Activated CD4-positive, alpha-beta memory T cell treated with anti-CD3 and anti-CD28 coated beads, Interleukin-2, amount 10 ng/mL, durations not matched to agents 7 days and 5 days (primary cell): ENCODE results near the gene ZNF346. TPM values are rescaled to one million over a fixed set of nuclear protein-coding genes. Genes with fewer than 3 reads are reported as not detected.

Experiments used
- CTCF ChIA-PET: fragments of 350-600 bp; sonication (Branson Sonifier 250); formaldehyde crosslinking; loops from one replicate; lab custom pipeline; 2021; ENCODE audit warnings: antibody characterized with exemption, inconsistent platforms; lab: Charles Lee
- POLR2A ChIA-PET: fragments of 350-600 bp; sonication (Branson Sonifier 250); formaldehyde crosslinking; loops from one replicate; lab custom pipeline; 2021; ENCODE audit warnings: antibody characterized with exemption; lab: Charles Lee
- DNase-seq: peaks from one replicate; pipeline ENCODE4 v3.0.0-alpha.2; 2020
- H3K27ac Mint-ChIP-seq: one replicate; pipeline ENCODE4 v1.8.0; 2021; ENCODE audit warnings: mild to moderate bottlenecking, mixed read lengths
- H3K27me3 Mint-ChIP-seq: one replicate; pipeline ENCODE4 v1.8.0; 2021; ENCODE audit warnings: mixed read lengths
- H3K36me3 Mint-ChIP-seq: one replicate; pipeline ENCODE4 v1.8.0; 2021; ENCODE audit warnings: low read depth, mixed read lengths
- H3K4me1 Mint-ChIP-seq: one replicate; pipeline ENCODE4 v1.8.0; 2021; ENCODE audit warnings: mixed read lengths
- H3K4me3 Mint-ChIP-seq: one replicate; pipeline ENCODE4 v1.8.0; 2021; ENCODE audit warnings: mild to moderate bottlenecking, mixed read lengths
- H3K9me3 Mint-ChIP-seq: one replicate; pipeline ENCODE4 v1.8.0; 2021; ENCODE audit warnings: mixed read lengths
- total RNA-seq, 2 experiments: library from RNA; stranded (reverse); gene quantifications; one replicate each; pipeline ENCODE4 v1.2.3, GENCODE V29; 2021

Gene ZNF346
- total RNA-seq, 2 experiments from 2014 or later: 19.5 to 27.2 TPM

DNA sequence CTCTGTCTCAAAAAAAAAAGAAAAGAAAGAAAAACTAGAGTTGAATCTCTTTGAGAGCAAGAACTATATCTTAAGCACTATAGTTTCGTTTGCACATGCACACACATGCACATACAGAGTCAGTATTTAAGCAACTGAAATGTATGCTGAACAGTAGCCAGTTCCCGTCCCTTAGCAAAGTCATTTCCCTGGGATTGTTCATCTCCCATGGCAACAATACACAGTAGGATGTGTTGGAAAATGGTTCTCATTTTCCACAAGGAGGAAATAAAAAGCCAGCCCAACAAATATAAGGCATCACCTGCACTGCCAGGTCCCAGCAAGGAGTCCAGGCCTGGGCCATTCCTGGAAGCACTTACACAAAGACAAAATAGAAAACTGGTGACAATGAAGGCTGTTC, 4.2 kb upstream of the ZNF346 start:
- POLR2A ChIA-PET: no interaction called here
- Mint-ChIP-seq H3K27me3 (no peaks in the 10 kb centered on the region), H3K36me3 (peaks cover 3% of the 10 kb centered on the region), H3K27ac (no peak overlapping the region), H3K9me3 (no peaks in the 10 kb centered on the region), H3K4me3 (no peak overlapping the region), H3K4me1 (peaks cover 18% of the 10 kb centered on the region)
- DNase-seq: no peak
- CTCF ChIA-PET: interaction anchor here (1.4 kb wide), 1 partner anchor 54 kb away, joined by 3 read pairs; no protein-coding TSS in a partner anchor

DNA sequence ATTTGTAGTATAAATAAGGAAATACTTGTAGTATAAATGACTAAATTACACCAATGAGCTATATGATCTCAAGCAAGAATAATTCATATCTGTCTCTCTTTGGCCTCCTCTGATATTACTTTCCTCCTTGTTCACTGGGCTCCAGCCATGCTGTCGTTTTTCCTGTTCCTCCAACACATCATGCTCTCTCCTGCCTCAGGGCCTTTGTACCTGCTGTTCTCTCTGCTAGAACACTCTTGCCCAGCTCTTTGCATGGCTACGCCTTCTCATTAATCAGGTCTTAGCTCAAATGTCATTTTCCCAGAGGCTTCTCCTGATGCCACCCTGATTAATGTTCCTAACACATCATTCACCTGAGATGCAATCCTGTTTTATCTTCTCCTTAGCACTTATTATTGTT, 2.5 kb upstream of the ZNF346 start:
- CTCF ChIA-PET: interaction anchor here (0.6 to 2.6 kb wide), 6 partner anchors 9 to 1441 kb away, joined by 3 to 16 read pairs (median 4); partner anchors contain the start of gene UIMC1
- no peaks in the 10 kb centered on the region for H3K27me3 Mint-ChIP-seq
- H3K4me1 Mint-ChIP-seq: peaks cover 31% of the 10 kb centered on the region
- H3K36me3 Mint-ChIP-seq: peaks cover 11% of the 10 kb centered on the region
- no peak for DNase-seq
- H3K27ac Mint-ChIP-seq: no peak overlapping the region
- H3K4me3 Mint-ChIP-seq: no peak overlapping the region
- H3K9me3 Mint-ChIP-seq: no peaks in the 10 kb centered on the region
- POLR2A ChIA-PET: interaction anchor here (5.2 kb wide), 1 partner anchor 13 kb away, joined by 76 read pairs; the partner anchor contains the start of gene UIMC1

DNA sequence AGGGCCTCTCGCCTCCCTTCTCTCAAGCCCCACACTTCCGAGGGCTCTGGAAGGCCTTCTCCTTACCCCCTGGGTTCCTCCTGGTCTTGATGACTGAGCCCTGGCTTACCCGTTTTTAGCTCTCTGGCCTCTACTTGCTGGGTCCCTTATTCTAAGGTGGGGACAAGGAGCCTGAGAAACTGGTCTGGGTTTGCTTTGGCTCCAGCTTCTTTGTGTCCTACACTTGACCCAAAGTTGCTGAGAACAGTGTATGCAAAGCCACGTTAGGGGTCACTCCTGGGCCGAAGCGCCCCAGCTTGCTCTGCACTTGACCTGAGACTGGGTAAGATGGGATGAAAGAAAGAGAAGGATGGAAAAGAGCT, 788 bp downstream of the ZNF346 start:
- Mint-ChIP-seq H3K27ac (peak overlapping the region; percentile 88), H3K9me3 (no peaks in the 10 kb centered on the region), H3K36me3 (peaks cover 29% of the 10 kb centered on the region), H3K4me3 (peak overlapping the region; percentile 98), H3K27me3 (no peaks in the 10 kb centered on the region), H3K4me1 (peaks cover 38% of the 10 kb centered on the region)
- DNase-seq: peak; percentile 20
- ChIA-PET POLR2A (interaction anchor here (0.7 to 5.2 kb wide), 6 partner anchors 10 to 289 kb away, joined by 3 to 76 read pairs (median 6); partner anchors contain the start of genes NSD1 and UIMC1), CTCF (interaction anchor here (1.4 to 1.5 kb wide), 2 partner anchors 17 to 287 kb away, joined by 3 to 7 read pairs; partner anchors contain the start of gene UIMC1)

DNA sequence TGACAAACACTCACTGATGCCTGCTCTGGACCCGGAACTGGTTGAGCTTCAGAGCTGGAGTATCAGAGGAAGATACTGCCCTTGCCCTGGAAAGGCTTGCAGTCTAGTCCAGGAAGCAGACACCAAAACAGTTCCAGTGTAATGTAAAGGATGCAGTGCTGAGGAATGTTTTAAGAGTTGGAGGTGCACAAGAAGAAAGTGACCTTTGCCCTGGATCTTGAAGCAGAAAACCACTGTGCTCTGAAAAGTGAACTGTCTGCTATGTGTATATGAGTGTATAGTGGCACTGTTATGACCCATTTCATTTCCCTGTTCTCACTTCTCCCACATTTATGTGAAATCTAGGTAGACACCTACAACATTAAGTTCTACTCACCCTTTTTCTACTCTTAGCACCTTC, 2.1 kb downstream of the ZNF346 start:
- no peaks in the 10 kb centered on the region for H3K27me3 Mint-ChIP-seq
- H3K4me1 Mint-ChIP-seq: peaks cover 38% of the 10 kb centered on the region
- peaks cover 38% of the 10 kb centered on the region for H3K36me3 Mint-ChIP-seq
- CTCF ChIA-PET: interaction anchor here (1.4 kb wide), 2 partner anchors 18 to 364 kb away, joined by 4 to 7 read pairs; partner anchors contain the start of gene UIMC1
- peak overlapping the region; percentile 7 for H3K4me3 Mint-ChIP-seq
- DNase-seq: no peak
- H3K27ac Mint-ChIP-seq: no peak overlapping the region
- POLR2A ChIA-PET: no interaction called here
- H3K9me3 Mint-ChIP-seq: peaks cover 3% of the 10 kb centered on the region

DNA sequence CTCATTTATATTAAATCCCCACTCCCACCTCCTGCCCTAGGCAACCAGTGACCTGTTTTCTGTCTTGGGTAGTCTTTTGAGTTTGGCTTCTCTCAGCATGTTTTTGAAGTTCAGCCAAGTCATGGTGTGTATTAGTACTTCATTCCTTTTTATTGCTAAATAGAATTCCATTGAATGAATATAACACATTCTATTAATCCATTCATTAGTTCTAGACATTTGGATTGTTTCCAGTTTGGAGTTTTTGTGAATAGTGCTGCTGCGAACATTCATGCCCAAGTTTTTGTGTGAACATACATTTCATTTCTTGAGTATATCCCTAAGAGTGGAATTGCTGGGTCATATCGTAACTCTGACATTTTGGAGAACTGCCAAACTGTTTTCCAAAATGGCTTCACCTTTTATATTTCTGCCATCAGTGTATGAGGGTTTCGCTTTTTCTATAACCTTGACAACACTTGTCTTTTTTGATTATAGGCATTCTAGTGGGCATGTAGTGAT, 2.7 kb downstream of the ZNF346 start:
- Mint-ChIP-seq H3K4me1 (peaks cover 38% of the 10 kb centered on the region), H3K27me3 (no peaks in the 10 kb centered on the region), H3K27ac (no peak overlapping the region), H3K9me3 (peaks cover 3% of the 10 kb centered on the region), H3K4me3 (no peak overlapping the region), H3K36me3 (peaks cover 44% of the 10 kb centered on the region)
- CTCF ChIA-PET: interaction anchor here (1.4 kb wide), 1 partner anchor 364 kb away, joined by 4 read pairs; no protein-coding TSS in a partner anchor
- POLR2A ChIA-PET: no interaction called here
- DNase-seq: no peak

DNA sequence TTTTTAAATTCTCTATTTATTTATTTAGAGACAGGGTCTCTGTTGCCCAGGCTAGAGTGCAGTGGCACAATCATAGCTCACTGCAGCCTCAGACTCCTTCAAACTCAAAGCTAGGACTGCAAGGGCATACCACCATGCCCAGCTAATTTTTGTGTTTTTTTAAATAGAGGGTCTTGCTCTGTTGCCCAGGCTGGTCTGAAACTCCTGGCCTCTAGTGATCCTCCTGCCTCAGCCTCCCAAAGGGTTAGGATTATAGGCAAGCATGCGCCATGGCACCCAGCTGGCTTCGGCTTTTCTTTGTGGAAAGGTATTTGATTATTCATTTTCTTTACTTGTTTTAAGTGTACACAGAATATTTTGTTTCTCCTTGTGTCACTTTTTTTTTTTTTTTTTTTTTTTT, 5.2 kb downstream of the ZNF346 start:
- peaks cover 25% of the 10 kb centered on the region for H3K4me1 Mint-ChIP-seq

DNA sequence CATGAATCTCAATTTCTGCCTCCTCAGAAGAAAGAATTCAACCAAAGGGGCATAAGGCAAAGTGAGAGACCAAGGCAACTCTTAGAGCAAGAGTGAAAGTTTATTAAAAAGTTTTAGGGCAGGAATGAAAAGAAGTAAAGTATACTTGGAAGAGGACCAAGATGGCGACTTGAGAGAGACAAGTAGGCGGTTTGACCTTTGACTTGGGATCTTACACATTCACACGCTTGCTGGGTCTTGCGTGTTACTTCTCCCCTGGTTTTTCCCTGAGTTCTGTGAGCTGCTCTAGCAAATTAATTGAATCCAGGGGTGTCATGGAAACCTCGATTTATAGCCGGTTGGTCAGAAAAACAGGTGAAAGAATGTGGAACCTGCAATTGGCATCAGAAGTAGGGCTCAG, 7.0 kb downstream of the ZNF346 start:
- no peaks in the 10 kb centered on the region for H3K27me3 Mint-ChIP-seq
- H3K4me3 Mint-ChIP-seq: no peak overlapping the region
- no peak overlapping the region for H3K27ac Mint-ChIP-seq
- peaks cover 51% of the 10 kb centered on the region for H3K36me3 Mint-ChIP-seq
- peaks cover 16% of the 10 kb centered on the region for H3K4me1 Mint-ChIP-seq
- peaks cover 3% of the 10 kb centered on the region for H3K9me3 Mint-ChIP-seq
- ChIA-PET CTCF (no interaction called here), POLR2A (no interaction called here)
- DNase-seq: no peak

More for the DNA sequence above, 5.2 kb downstream of the ZNF346 start:
- Mint-ChIP-seq H3K4me3 (no peak overlapping the region), H3K9me3 (peaks cover 3% of the 10 kb centered on the region), H3K36me3 (peaks cover 51% of the 10 kb centered on the region), H3K27ac (no peak overlapping the region), H3K27me3 (no peaks in the 10 kb centered on the region)
- CTCF ChIA-PET: interaction anchor here (0.8 to 2.0 kb wide), 3 partner anchors 12 to 367 kb away, joined by 3 to 13 read pairs (median 3); no protein-coding TSS in a partner anchor
- POLR2A ChIA-PET: no interaction called here
- no peak for DNase-seq

DNA sequence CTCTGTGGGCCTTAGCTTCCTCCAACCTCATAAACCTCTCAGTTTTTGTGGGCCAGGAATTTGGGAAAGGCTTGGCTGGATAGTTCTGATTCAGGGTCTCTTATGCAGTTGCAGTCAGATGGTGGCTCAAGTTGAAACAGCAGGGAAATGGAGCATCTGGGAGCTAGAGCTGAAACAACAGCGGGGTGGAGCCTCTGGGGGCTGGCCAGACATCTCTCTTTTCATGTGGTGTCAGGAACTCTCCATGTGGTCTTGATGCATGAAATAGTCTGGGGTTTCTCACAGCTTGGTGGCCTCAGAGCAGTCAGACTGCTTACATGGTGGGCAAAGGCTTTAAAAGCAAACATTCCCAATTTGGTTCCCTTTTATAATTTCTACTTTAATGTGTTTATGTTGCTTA, 13.5 kb downstream of the ZNF346 start:
- Mint-ChIP-seq H3K27me3 (no peaks in the 10 kb centered on the region), H3K27ac (no peak overlapping the region), H3K9me3 (no peaks in the 10 kb centered on the region), H3K36me3 (peaks cover 18% of the 10 kb centered on the region), H3K4me3 (no peak overlapping the region), H3K4me1 (peaks cover 12% of the 10 kb centered on the region)
- POLR2A ChIA-PET: no interaction called here
- DNase-seq: no peak
- CTCF ChIA-PET: no interaction called here

DNA sequence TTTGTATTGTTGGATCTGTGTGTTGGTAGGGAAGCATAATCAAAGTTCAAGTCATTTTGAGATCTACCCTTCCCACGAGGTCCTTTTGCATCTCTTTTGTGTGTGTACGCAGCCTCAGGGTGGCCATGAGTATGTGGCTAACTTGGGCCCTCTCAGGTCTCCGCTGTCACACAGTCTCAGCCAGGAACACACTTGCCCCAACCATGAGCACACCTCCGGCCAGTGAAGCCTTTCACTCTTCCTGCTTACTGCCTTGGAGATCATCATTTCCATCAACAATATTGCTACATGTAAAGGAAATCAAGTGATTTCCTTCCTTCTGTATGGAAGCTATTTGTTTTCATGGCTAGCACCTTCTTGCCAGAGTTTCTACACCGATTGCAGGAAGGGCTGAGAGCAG, 13.9 kb downstream of the ZNF346 start:
- DNase-seq: no peak
- Mint-ChIP-seq H3K4me1 (peaks cover 10% of the 10 kb centered on the region), H3K27me3 (no peaks in the 10 kb centered on the region), H3K36me3 (peaks cover 19% of the 10 kb centered on the region), H3K9me3 (no peaks in the 10 kb centered on the region), H3K27ac (no peak overlapping the region), H3K4me3 (no peak overlapping the region)
- ChIA-PET POLR2A (no interaction called here), CTCF (no interaction called here)

DNA sequence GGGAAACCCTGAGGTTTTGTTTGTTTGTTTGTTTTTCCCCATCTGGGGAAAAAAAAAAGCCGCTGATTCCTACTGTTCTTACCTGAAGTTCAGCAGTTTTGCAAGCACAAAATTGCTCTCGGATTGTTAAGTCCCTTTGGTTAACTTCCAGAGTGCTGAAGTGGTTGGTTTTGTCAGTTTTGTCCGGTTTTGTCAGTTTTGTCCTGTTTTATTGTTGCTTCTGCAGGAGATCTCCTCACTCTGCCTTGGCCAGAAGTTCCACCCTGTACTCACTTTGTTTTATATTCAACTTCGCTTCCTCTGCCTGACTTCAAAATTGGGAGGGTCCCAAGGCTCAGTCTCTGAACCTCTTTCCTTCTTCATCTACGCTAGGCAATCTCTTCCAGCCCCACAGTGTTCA, 14.4 kb downstream of the ZNF346 start:
- ChIA-PET CTCF (interaction anchor here (1.3 kb wide), 1 partner anchor 34 kb away, joined by 3 read pairs; no protein-coding TSS in a partner anchor), POLR2A (no interaction called here)
- Mint-ChIP-seq H3K27me3 (no peaks in the 10 kb centered on the region), H3K4me1 (peaks cover 8% of the 10 kb centered on the region), H3K36me3 (peaks cover 21% of the 10 kb centered on the region), H3K27ac (no peak overlapping the region), H3K4me3 (no peak overlapping the region), H3K9me3 (no peaks in the 10 kb centered on the region)
- no peak for DNase-seq

DNA sequence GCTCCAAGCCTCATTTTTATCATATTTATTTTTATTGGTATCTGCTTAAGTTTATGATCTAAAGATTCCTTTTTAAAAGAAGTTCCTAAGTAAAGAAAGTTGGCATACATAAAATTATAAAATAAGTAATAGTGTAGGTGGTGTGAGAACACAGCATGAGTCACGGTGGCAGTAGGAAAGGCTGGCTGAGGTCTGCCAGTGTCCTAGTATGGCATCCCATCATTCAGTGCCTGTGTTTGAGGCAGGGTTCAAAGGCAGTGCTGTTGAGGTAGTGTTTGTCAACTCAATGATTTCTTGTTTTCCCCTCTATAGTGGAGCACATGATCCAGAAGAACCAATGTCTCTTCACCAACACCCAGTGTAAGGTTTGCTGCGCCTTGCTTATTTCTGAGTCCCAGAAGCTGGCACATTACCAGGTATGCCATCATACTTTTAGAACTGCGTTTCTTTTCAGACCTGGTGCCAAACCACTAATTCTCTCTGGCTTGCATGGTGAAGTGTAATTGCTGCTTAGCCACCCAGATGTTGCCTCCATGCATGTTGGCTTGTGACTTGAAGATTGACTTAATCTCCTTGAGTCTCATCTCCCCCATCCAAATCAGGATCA, 18.4 kb downstream of the ZNF346 start:
- H3K27ac Mint-ChIP-seq: no peak overlapping the region
- H3K4me3 Mint-ChIP-seq: no peak overlapping the region
- peaks cover 41% of the 10 kb centered on the region for H3K36me3 Mint-ChIP-seq
- no peak for DNase-seq
- CTCF ChIA-PET: no interaction called here
- no peaks in the 10 kb centered on the region for H3K27me3 Mint-ChIP-seq
- POLR2A ChIA-PET: no interaction called here
- no peaks in the 10 kb centered on the region for H3K9me3 Mint-ChIP-seq
- H3K4me1 Mint-ChIP-seq: peaks cover 7% of the 10 kb centered on the region

DNA sequence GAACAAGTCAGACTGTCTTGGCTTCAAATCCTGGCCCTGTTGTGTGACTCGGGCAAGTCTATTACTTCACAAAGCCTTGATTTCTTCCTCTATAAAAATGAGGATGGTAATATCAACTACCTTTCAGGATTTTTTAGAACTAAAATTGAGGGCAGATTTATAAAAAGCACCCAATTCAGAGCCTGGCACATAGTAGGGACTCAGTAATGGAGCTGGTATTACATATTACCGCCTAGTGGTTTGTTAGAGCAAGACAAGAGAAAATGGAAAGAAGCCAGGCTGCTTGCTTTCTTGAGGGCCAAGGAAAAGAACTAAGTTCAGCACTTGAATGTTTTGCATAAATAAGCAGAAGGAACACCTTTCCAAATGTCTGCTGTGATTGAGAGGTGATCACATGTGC, 19.4 kb downstream of the ZNF346 start:
- Mint-ChIP-seq H3K27me3 (no peaks in the 10 kb centered on the region), H3K4me3 (no peak overlapping the region), H3K27ac (no peak overlapping the region), H3K4me1 (no peaks in the 10 kb centered on the region), H3K9me3 (no peaks in the 10 kb centered on the region), H3K36me3 (peaks cover 36% of the 10 kb centered on the region)
- no peak for DNase-seq
- ChIA-PET POLR2A (no interaction called here), CTCF (no interaction called here)

DNA sequence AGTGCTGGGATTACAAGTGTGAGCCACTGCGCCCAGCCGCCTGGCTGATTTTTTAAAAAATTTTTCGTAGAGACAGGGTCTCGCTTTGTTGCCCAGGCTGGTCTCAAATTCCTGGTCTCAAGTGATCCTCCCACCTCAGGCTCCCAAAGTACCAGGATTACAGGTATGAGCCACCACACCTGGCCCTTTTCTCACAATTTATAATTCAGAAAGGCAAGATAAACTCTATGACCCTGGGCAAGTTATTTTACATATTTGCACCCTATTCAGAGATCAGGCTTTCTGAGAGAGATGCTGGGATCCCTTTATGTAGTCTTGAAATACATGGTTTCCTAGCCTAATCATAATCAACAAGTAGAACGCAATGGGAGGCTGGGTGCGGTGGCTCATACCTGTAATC, 20.6 kb downstream of the ZNF346 start:
- POLR2A ChIA-PET: no interaction called here

More for the DNA sequence above, 20.6 kb downstream of the ZNF346 start:
- Mint-ChIP-seq H3K27ac (no peak overlapping the region), H3K36me3 (peaks cover 39% of the 10 kb centered on the region), H3K27me3 (no peaks in the 10 kb centered on the region), H3K4me1 (no peaks in the 10 kb centered on the region), H3K9me3 (no peaks in the 10 kb centered on the region), H3K4me3 (no peak overlapping the region)
- DNase-seq: no peak
- CTCF ChIA-PET: interaction anchor here (1.5 to 2.5 kb wide), 2 partner anchors 29 to 382 kb away, joined by 6 to 9 read pairs; no protein-coding TSS in a partner anchor
